HL-60/S4 treated with retinoic acid at 250 ng/mL for 4 days and 3 days (cell line): ENCODE results near the gene CYB561D2.

Source experiments
- in situ Hi-C: fragments of 300-500 bp; cut with MboI; formaldehyde crosslinking; loops from 2 replicates; pipeline ENCODE4 v1.7.0; 2022; ENCODE audit warnings: low sequenced_read_pairs

CYB561D2 gene

GRCh38 chr3:50383750-50384149 lies 33.1 kb downstream of the CYB561D2 start:
- in situ Hi-C loops: no loop called here

GRCh38 chr3:50385754-50386153 lies 35.1 kb downstream of the CYB561D2 start:
- in situ Hi-C loops: no loop called here

- in situ Hi-C loops: no loop called here
Observed at GRCh38 chr3:50388016-50388719, 37.5 kb downstream of the CYB561D2 start.

GRCh38 chr3:50388720-50389413 lies 38.2 kb downstream of the CYB561D2 start:
- in situ Hi-C loops: no loop called here

GRCh38 chr3:50389414-50389767 lies 38.7 kb downstream of the CYB561D2 start:
- in situ Hi-C loops: no loop called here

DNA sequence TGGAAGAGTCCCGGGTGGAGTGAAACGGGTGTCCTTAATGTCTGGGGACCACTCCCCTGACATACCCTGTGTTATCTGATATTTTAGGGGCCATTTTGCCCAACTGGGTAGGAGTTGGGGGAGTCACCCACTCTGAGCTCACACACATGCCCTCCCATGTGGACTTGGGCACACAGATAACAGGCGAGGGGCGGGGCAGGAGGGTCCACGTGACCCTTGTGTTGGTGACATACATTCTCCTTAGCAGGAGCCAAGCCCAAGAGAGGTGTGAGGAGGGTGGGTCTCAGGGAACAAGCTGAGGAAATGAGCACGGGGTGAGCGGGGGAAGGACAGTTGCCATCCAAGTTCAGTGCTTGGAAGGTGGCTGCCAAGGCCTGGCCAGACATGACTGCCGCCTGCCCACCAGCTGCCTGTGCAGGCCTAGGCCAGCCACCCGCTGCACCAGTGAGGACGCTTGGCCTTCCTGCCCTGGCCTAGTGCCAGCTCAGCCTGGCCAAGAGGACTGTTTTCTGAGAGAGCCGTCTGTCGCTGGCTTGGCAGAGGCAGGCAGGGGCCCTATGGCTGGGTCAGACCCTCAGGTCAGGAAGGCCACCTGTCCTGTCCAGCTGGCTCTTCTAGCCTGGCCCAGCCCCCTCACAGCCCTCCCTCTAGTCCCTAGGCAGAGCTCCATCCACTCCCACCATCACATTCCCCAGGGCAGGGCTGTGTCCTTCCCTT lies 40.0 kb downstream of the CYB561D2 start:
- in situ Hi-C loops: no loop called here

GRCh38 chr3:50392101-50392715 lies 41.5 kb downstream of the CYB561D2 start:
- in situ Hi-C loops: no loop called here

GRCh38 chr3:50393061-50393460 lies 42.4 kb downstream of the CYB561D2 start:
- in situ Hi-C loops: no loop called here

- in situ Hi-C loops: no loop called here
Observed at GRCh38 chr3:50395070-50395860, 44.6 kb downstream of the CYB561D2 start.

DNA sequence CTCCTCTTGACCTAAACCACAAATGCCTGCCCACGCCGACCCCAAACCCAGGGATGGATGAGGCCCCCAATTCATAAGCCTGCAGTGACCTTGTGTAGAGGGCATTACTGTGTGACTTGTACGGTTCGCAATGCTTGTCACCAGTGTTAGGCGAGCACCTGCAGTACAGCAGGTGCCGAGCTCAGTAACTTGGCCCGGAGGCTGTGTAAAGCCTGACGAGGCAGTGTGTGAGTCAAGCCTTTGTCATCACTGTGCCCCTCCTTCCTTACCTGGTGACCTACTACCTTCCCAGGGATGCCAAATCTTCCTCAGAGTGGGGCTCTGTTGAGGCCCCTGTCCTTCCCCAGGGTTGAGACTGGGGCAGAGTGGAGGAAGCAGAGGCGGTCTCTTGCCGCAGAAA lies 45.8 kb downstream of the CYB561D2 start:
- in situ Hi-C loops: no loop called here

DNA sequence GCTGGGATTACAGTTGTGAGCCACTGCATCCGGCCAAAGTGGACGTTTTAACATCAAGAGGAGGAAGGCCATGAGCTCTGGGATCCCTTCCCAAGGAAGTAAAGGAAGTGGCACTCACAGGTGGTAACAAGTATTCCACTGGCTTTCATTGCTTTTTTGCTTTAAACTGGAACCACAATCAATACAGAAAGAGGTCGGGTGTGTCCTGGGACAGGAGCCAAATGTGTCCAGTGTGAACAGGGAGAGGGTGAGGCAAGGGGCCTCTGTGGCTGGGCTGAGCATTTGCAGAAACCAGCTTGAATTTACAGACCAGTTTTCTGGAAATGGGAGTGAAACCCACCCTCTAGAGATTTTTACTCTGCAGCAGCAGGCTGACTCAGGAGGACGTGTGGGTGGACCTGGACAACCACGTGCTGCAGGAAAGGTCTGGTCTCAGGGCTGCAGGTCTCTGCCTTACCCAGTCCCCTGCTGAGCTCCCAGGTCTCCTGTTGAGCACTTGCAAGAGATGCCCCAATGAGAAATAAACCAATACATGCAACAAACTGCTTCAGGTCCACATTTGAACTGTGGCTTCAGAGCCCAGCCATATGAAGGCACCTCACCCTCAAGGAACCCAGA lies 51.4 kb downstream of the CYB561D2 start:
- in situ Hi-C loops: no loop called here
